HG02884 (cell line): ENCODE results near the gene NT5C3B.
"Not testable (repeated sequence)": the region's sequence is repeated elsewhere in the genome, so short reads cannot be mapped to it uniquely, and the experiment has no call there.

Experiments
- ATAC-seq: cut with Tn5 transposase; IDR thresholded peaks from one replicate; pipeline ENCODE4 v1.9.1; 2021; ENCODE audit warnings: mild to moderate bottlenecking, moderate library complexity; ENCODE audit not compliant: unreplicated experiment

NT5C3B gene

DNA sequence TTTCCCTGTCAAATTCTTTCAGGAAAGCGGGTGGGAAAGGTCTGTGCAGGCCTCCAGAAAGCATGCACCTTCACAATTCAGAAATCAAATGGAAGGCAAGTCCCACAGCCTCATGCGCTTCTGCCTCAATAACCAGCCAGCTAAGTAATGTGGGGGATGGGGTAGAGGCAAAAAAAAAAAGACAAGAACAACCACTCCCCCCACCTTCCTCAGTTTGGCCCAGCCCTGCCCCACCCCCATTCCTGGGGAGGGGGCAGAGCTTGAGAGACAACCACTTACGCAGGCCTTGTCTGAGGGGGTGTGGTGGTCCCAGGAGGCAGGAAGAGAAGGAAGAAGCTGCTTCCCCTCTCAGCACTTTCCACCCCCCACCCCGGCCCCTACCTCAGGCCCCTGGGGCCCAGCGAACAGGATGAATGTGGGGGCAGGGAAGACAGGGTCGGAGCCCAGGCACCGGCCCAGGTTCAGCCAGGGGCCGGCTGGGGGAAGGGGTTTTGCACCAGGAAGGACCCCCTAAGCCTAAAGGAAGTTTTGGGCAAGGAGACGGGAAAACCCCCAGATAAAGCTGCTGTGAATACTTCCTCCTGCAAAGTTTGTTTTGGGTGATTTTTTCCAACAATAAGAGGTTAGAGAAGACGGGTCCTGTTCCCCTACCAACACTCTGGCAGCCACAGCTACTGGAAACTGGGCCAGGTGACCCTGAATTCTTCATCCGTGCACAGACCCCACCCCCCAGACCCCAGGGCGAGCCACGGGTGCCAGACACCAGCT, 50.8 kb downstream of the NT5C3B start:
- ATAC-seq, result no peak

DNA sequence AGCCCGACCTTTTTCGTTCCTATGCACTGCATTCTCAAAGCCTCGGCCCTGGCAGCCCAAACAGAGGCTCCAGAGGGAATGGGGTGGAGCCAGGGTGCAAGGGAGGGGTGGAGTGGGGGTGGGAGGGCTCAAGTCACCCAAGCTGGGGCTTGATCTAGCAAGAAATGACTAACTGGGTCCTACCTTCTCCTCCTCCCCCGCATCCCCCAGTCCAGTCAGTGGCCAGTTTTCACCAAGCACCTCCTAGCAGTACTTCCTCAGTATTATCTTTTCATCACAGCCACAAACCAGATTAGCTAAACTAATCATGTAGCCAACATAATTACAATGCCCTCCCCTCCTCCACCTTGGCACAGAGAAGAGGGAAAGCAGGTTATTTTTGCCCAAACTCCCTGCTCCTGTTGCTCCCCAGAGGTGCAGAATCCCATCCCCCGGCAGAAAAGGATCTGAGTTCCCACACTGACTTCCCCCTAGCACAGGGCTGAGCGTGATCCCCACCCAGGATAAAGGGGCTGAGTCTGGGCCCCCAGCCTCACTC, 51.8 kb downstream of the NT5C3B start:
- no peak for ATAC-seq

DNA sequence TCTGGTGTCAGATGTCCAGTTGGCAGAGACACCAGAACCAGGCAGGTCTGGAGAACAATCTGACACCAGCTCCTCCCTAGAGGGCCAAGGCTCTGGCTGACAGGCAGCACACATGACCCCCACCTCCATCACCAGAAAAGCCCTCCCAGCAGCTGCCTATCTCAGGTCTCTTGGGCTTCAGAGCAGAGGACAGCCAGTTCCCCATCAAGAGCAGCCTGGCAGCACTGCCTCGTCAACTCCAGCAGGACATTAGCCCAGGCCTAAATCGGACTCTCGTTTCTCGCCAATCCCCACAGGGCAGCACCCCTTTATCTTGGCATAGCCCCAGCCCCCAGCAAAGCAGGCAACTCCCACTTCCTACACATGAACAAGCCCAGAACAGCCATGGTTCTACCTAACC, 53.9 kb downstream of the NT5C3B start:
- no peak for ATAC-seq

DNA sequence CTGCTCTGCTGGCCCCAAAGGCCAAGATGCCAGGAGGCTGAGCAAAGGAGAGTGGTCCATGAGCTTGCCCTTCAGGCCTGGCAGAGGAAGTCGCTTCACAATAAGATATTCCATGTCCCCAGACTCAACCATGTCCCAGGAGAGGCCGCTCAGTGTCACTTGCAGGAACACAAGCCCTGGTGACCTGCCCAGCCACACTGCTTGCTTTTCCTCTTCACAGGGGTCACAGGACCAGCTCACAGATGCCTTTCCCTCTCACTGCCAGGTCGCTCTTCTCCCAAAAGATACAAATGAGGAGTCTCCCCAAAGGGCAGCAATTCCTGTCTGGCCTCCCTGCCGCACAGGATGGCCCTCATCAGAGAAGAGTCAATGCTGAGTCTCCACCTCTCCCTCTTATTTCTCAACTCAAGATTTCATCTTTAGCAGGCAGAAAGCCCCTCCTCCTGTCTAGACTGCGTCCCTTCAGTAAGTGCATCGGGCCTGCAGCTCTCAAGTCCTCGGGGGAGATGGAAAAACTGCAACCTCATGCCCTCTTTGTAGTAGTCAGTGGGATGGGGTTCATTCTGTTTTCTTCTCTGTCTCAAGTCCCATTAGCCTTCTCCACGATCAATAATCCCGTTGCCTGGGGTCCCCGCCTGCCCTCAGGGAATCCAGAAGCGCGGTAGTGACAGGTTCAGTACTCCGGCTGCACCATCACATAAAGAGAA, 54.5 kb downstream of the NT5C3B start:
- no peak for ATAC-seq

DNA sequence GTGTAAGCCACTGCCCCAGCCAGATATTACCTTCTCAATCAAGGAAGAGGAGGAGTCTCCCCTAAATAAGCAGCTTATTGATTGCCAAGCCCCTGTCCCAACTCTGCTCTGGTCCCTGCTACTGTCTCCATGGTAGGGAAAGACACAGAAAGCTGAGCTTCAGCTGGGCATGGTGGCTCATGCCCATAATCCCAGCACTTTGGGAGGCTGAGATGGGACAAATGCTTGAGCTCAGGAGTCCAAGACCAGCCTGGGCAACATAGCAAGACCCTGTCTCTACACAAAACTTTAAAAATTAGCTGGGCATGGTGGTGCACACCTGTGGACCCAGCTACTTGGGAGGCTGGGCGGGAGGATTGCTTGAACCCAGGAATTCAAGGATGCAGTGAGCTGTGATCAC, 56.1 kb downstream of the NT5C3B start:
- ATAC-seq, result no peak

DNA sequence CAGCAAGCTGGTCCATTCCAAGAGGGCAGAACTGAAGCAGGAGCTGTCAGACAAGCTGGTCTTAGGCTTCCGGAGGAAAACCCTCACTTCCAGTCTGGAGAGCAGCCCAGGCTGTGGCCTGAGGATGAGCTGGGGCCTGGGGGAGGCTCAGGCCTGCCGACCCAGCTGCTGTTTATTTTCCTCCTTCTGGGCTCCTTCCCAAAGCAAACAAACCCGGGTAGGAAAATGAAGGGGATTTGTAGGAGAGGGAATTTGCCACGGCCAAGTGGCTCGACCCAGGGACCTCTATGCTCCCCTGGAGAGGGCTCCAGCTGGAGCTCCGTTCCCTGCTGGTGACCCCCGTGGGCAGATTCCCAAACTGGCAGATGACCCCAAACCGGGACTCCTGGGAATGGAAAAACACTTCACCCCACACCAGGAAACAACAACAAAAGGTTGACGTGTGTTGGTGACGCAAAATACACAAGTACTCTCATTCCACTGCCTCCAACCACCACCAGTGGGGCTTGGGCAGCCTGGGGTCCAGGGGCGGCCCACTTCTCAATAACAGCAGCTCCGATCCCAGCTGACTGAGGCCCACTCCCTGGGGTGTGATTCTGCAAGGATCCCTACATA, 58.4 kb downstream of the NT5C3B start:
- ATAC-seq, result no peak

DNA sequence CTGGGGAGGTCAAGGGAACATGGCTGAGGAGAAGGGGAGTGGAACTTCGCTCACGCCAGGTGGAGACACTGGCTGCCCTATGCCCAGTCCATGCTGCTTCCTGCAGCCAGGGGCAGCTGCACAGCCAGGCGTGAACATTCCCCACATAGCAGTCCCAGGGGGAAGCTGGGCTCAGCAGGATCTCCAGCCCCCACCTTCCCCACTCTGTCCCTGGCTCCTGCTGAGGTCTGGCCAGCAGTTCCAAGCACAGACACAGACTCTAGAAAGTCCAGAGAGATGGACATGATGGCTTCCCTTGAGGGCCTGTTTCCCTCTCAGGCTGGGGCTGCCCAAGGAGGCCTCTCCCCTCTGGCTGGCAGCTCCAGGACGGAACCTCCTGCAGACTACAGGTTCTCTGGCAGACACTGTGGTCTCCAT, 58.9 kb downstream of the NT5C3B start:
- no peak for ATAC-seq

DNA sequence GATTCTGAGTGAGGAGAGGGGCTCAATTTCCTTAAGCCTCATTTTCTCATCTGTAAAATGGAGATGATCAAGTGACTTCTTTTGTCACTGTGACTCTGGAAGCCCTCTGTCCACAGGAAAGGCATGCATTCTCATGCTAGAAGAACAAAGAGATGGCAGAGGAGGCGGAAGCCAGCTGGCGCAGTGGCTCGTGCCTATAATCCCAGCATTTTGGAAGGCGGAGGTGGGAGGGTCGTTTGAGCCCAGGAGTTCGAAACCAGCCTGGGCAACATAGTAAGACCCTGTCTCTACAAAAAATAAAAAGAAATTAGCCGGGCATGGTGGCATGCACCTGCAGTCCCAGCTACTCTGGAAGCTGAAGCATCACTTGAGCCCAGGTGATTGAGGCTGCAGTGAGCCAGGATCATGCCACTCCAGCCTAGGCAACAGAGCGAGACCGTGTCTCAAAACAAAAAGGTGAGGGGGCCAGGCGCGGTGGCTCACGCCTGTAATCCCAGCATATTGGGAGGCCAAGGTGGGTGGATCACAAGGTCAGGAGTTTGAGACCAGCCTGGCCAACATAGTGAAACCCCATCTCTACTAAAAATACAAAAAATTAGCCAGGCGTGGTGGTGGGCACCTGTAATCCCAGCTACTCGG, 59.7 kb downstream of the NT5C3B start:
- not testable (repeated sequence) for ATAC-seq

DNA sequence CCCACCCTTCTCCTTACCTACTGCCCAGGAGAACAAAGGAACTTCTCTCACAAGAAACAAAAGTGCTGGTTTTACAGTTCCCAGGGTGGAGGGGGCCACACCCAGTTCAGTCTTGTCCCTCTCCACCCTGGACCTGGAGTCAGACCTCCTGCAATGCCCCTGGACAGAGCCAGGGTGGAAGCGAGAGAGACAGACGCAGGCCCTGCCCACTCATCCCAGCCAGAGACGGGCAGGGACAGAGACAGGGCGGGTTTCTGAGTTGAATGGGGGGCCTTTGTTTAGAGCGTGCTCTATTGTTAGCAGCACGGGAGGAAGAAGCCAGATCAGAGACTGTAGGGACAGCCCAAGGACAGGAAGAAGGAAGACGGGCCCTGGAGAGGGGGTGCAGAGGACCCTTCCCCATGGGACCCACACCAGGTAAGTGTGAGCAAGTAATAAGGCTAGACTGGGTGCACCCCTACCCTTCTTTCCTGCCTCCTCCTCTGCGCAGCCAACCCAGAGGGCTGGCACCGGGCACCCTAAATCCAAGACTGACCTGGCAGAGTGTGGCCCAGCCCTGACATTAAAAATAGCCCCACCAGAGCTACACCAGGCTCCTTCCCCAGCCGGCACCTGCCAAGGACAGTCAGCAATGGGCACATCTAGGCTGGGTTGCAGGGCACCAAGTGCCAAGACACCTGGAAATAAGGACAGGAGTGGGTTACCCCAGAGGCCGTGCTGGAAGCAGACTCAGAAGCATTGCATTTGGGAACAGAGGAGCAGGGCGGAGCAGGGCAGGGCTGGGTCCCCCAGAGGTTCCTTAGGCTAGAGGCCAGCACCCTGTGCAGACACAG, 60.4 kb downstream of the NT5C3B start:
- ATAC-seq, result no peak
